BE2C (cell line): Measurements from ENCODE around the gene PBLD.
"Not testable (repeated sequence)": the region's sequence is repeated elsewhere in the genome, so short reads cannot be mapped to it uniquely, and the experiment has no call there.

ENCODE experiments used
- DNase-seq: peaks from one replicate; pipeline ENCODE4 v3.0.0-alpha.2; 2020
- H3K27me3 ChIP-seq: fragments of 250-450 bp; sonication (Bioruptor Pico); 2 replicates; pipeline ENCODE4 v1.5.1; 2020; ENCODE audit warnings: mild to moderate bottlenecking
- H3K36me3 ChIP-seq: fragments of 250-450 bp; sonication (Bioruptor Pico); 2 replicates; pipeline ENCODE4 v1.5.1; 2020; ENCODE audit warnings: mild to moderate bottlenecking
- H3K4me1 ChIP-seq: fragments of 250-450 bp; sonication (Bioruptor Pico); 2 replicates; pipeline ENCODE4 v1.5.1; 2020
- H3K4me3 ChIP-seq: 2 replicates; pipeline ENCODE4 v1.5.1; 2011; ENCODE audit warnings: low read depth, low read length
- H3K9me3 ChIP-seq: fragments of 250-450 bp; sonication (Bioruptor Pico); 2 replicates; pipeline ENCODE4 v1.5.1; 2020
- CTCF ChIP-seq: IDR thresholded peaks from 2 replicates; pipeline ENCODE4 v1.5.1; 2012; ENCODE audit warnings: mild to moderate bottlenecking, low read depth, low read length

PBLD gene

GRCh38 chr10:68318331-68319059 lies 14.2 kb downstream of the PBLD start:
- H3K27me3 ChIP-seq: no peaks in the 10 kb centered on the region
- H3K36me3 ChIP-seq: no peaks in the 10 kb centered on the region
- no peaks in the 10 kb centered on the region for H3K9me3 ChIP-seq
- H3K4me3 ChIP-seq: no peak overlapping the region
- TF ChIP-seq CTCF: no peak
- DNase-seq: no peak
- no peaks in the 10 kb centered on the region for H3K4me1 ChIP-seq

- no peaks in the 10 kb centered on the region for H3K4me1 ChIP-seq
- H3K4me3 ChIP-seq: no peak overlapping the region
- H3K27me3 ChIP-seq: no peaks in the 10 kb centered on the region
- no peaks in the 10 kb centered on the region for H3K36me3 ChIP-seq
- DNase-seq: no peak
- no peaks in the 10 kb centered on the region for H3K9me3 ChIP-seq
- TF ChIP-seq CTCF: no peak
These were observed 17.1 kb downstream of the PBLD start for GRCh38 chr10:68315582-68315981.

- not testable (repeated sequence) for H3K27me3 ChIP-seq, DNase-seq, H3K9me3 ChIP-seq, H3K4me1 ChIP-seq, H3K36me3 ChIP-seq, H3K4me3 ChIP-seq
These were observed 17.8 kb downstream of the PBLD start for GRCh38 chr10:68314930-68315329.

GRCh38 chr10:68310531-68310930 lies 22.2 kb downstream of the PBLD start:
- Histone ChIP-seq H3K27me3 (no peaks in the 10 kb centered on the region), H3K36me3 (no peaks in the 10 kb centered on the region), H3K4me1 (no peaks in the 10 kb centered on the region), H3K4me3 (no peak overlapping the region), H3K9me3 (no peaks in the 10 kb centered on the region)
- no peak for TF ChIP-seq CTCF
- no peak for DNase-seq

GRCh38 chr10:68305854-68306253 lies 26.9 kb downstream of the PBLD start:
- H3K27me3 ChIP-seq: no peaks in the 10 kb centered on the region
- no peak for TF ChIP-seq CTCF
- DNase-seq: no peak

GRCh38 chr10:68303849-68304412 lies 28.8 kb downstream of the PBLD start:
- Histone ChIP-seq H3K27me3 (no peaks in the 10 kb centered on the region), H3K4me3 (no peak overlapping the region), H3K36me3 (no peaks in the 10 kb centered on the region), H3K9me3 (no peaks in the 10 kb centered on the region), H3K4me1 (no peaks in the 10 kb centered on the region)
- no peak for TF ChIP-seq CTCF
- DNase-seq: no peak

More at GRCh38 chr10:68305854-68306253, 26.9 kb downstream of the PBLD start:
- Histone ChIP-seq H3K9me3 (no peaks in the 10 kb centered on the region), H3K4me1 (no peaks in the 10 kb centered on the region), H3K4me3 (no peak overlapping the region), H3K36me3 (no peaks in the 10 kb centered on the region)
